Testis (tissue), 3 donors: ENCODE measurements around the gene TRIP12. TPM values are rescaled to one million over a fixed set of nuclear protein-coding genes. Genes with fewer than 3 reads are reported as not detected.

Source experiments
- DNase-seq: peaks from one replicate; pipeline ENCODE4 v3.0.0-alpha.2; 2019
- H3K27ac ChIP-seq, 2 donors: fragments of 200-600 bp; sonication (generic); one replicate each; pipeline ENCODE4 v1.5.1; 2019
- H3K27me3 ChIP-seq: fragments of 200-600 bp; sonication (generic); one replicate; pipeline ENCODE4 v1.5.1; 2019
- H3K36me3 ChIP-seq: fragments of 200-600 bp; sonication (generic); one replicate; pipeline ENCODE4 v1.5.1; 2017; ENCODE audit warnings: low read depth; ENCODE audit errors: missing control alignments
- H3K4me1 ChIP-seq: fragments of 200-600 bp; sonication (generic); one replicate; pipeline ENCODE4 v1.5.1; 2019
- H3K4me3 ChIP-seq, 2 donors: fragments of 200-600 bp; sonication (generic); one replicate each; pipeline ENCODE4 v1.5.1; 2017 to 2019
- H3K9me3 ChIP-seq: fragments of 200-600 bp; sonication (generic); one replicate; pipeline ENCODE4 v1.5.1; 2017
- CTCF ChIP-seq, 3 experiments: fragments of 450-650 bp in 2 of 3; fragments of 200-600 bp in 1 of 3; sonication (generic) in 1 of 3; IDR thresholded peaks; one replicate each; pipeline ENCODE4 v1.5.1; 2016 to 2019; ENCODE audit warnings: antibody characterized with exemption in 3 of 3, mild to moderate bottlenecking in 2 of 3, moderate library complexity in 1 of 3
- POLR2A ChIP-seq: fragments of 450-650 bp; IDR thresholded peaks from one replicate; pipeline ENCODE4 v1.6.1; 2017; ENCODE audit warnings: antibody characterized with exemption, mild to moderate bottlenecking, moderate library complexity
- WGBS, 2 donors: methylation state at CpG; one replicate each; pipeline ENCODE4 v1.1.5; 2018; 5-methylcytosine and 5-hydroxymethylcytosine counted together
- intact Hi-C: fragments of 100-400 bp; cut with DNase I; formaldehyde crosslinking; loops from one replicate; pipeline ENCODE4 v1.15.1; 2023; ENCODE audit warnings: low total_unique reads
- polyA plus RNA-seq: library from polyadenylated mRNA; stranded (reverse); fragments of 350-450 nt; fragmentation: Illumina TruSeq; extraction: RNeasy Lipid Tissue Mini Kit (QIAGEN cat#74804); gene quantifications from one replicate; pipeline ENCODE4 v1.2.3, GENCODE V29; 2014; ENCODE audit warnings: low read depth, low replicate concordance; ENCODE audit not compliant: insufficient read depth
- total RNA-seq, 2 donors: library from RNA; depleted of rRNA; stranded (reverse); fragments of >200 nt; gene quantifications; one replicate each; pipeline ENCODE4 v1.2.3, GENCODE V29; 2016

Gene TRIP12
- total and polyA plus RNA-seq, 3 donors from 2014 or later: 342 to 443 (median 373) TPM

- intact Hi-C loops: no loop called here
- H3K9me3 ChIP-seq: no peaks in the 10 kb centered on the region
- no peaks in the 10 kb centered on the region for H3K4me1 ChIP-seq
- H3K4me3 ChIP-seq: no peak overlapping the region
- no peak for DNase-seq
- H3K27ac ChIP-seq: no peak overlapping the region
- WGBS, 2 donors: 75 to 92% methylated on average over 2 of the region's 2 CpGs
- no peaks in the 10 kb centered on the region for H3K27me3 ChIP-seq
- H3K36me3 ChIP-seq: peaks cover 4% of the 10 kb centered on the region
- TF ChIP-seq CTCF (IDR thresholded peaks at IDR 0.05) (no peak), POLR2A (no peak)
These were observed 39.2 kb downstream of the TRIP12 start for GRCh38 chr2:229882583-229882982.

- no peaks in the 10 kb centered on the region for H3K27me3 ChIP-seq
- no peaks in the 10 kb centered on the region for H3K9me3 ChIP-seq
- no peak for TF ChIP-seq CTCF (IDR thresholded peaks at IDR 0.05)
- no peak for TF ChIP-seq POLR2A
- intact Hi-C loops: no loop called here
- 81 to 89% methylated on average over 5 of the region's 5 CpGs for WGBS, 2 donors
- peaks cover 2% of the 10 kb centered on the region for H3K4me1 ChIP-seq
- H3K4me3 ChIP-seq: no peak overlapping the region
- H3K27ac ChIP-seq: no peak overlapping the region
- DNase-seq: no peak
- H3K36me3 ChIP-seq: peaks cover 4% of the 10 kb centered on the region
These were observed 40.8 kb downstream of the TRIP12 start for GRCh38 chr2:229880892-229881586.

- intact Hi-C loops: no loop called here
- no peak overlapping the region for H3K27ac ChIP-seq
- no peak overlapping the region for H3K4me3 ChIP-seq
- TF ChIP-seq POLR2A (no peak), CTCF (IDR thresholded peaks at IDR 0.05) (no peak)
- no peaks in the 10 kb centered on the region for H3K9me3 ChIP-seq
- H3K36me3 ChIP-seq: peaks cover 4% of the 10 kb centered on the region
- no peaks in the 10 kb centered on the region for H3K27me3 ChIP-seq
- peaks cover 3% of the 10 kb centered on the region for H3K4me1 ChIP-seq
- DNase-seq: no peak
- 90 to 92% methylated on average over 6 of the region's 6 CpGs for WGBS, 2 donors
These were observed 42.4 kb downstream of the TRIP12 start for GRCh38 chr2:229879191-229879950.

GRCh38 chr2:229875549-229875948, 46.3 kb downstream of the TRIP12 start:
- WGBS, 2 donors: 82 to 85% methylated on average over 2 of the region's 2 CpGs
- no peak for DNase-seq
- H3K36me3 ChIP-seq: peaks cover 4% of the 10 kb centered on the region

More at GRCh38 chr2:229875549-229875948, 46.3 kb downstream of the TRIP12 start:
- no peak overlapping the region for H3K27ac ChIP-seq
- H3K27me3 ChIP-seq: no peaks in the 10 kb centered on the region
- H3K4me3 ChIP-seq: no peak overlapping the region
- H3K9me3 ChIP-seq: no peaks in the 10 kb centered on the region
- TF ChIP-seq CTCF (IDR thresholded peaks at IDR 0.05) (no peak), POLR2A (no peak)
- intact Hi-C loops: no loop called here
- H3K4me1 ChIP-seq: peaks cover 9% of the 10 kb centered on the region
